Neural progenitor cell (in vitro differentiated cells): Measurements from ENCODE around the gene CTTN. TPM values are rescaled to one million over a fixed set of nuclear protein-coding genes. Genes with fewer than 3 reads are reported as not detected.

Experiments
- DNase-seq: peaks from one replicate; pipeline ENCODE4 v3.0.0-alpha.2; 2016; ENCODE audit warnings: low spot score
- H2AFZ ChIP-seq: fragments of 200-600 bp; sonication (generic); replicated peaks from 2 replicates; pipeline ENCODE4 v1.6.1; 2016; ENCODE audit warnings: antibody characterized with exemption
- H3F3A ChIP-seq: fragments of 200-600 bp; sonication (generic); 2 replicates; pipeline ENCODE4 v1.6.1; 2016; ENCODE audit warnings: antibody characterized with exemption, low read depth
- H3K27ac ChIP-seq: fragments of 200-600 bp; sonication (generic); 2 replicates; pipeline ENCODE4 v1.5.1; 2016; ENCODE audit warnings: mild to moderate bottlenecking
- H3K27me3 ChIP-seq: fragments of 200-600 bp; sonication (generic); 2 replicates; pipeline ENCODE4 v1.6.1; 2016; ENCODE audit warnings: mild to moderate bottlenecking, moderate library complexity
- H3K36me3 ChIP-seq: fragments of 200-600 bp; sonication (generic); 2 replicates; pipeline ENCODE4 v1.5.1; 2016
- H3K4me1 ChIP-seq: fragments of 200-600 bp; sonication (generic); 2 replicates; pipeline ENCODE4 v1.6.1; 2016; ENCODE audit warnings: mixed run types
- H3K4me2 ChIP-seq: fragments of 200-600 bp; sonication (generic); 2 replicates; pipeline ENCODE4 v1.6.1; 2016
- H3K4me3 ChIP-seq: fragments of 200-600 bp; sonication (generic); 2 replicates; pipeline ENCODE4 v1.5.1; 2016
- H3K79me2 ChIP-seq: fragments of 200-600 bp; sonication (generic); 2 replicates; pipeline ENCODE4 v1.6.1; 2016; ENCODE audit warnings: low read depth
- H3K9ac ChIP-seq: fragments of 200-600 bp; sonication (generic); 2 replicates; pipeline ENCODE4 v1.6.1; 2016
- H3K9me3 ChIP-seq: fragments of 200-600 bp; sonication (generic); 2 replicates; pipeline ENCODE4 v1.5.1; 2016; ENCODE audit warnings: low read depth
- H4K20me1 ChIP-seq: fragments of 200-600 bp; sonication (generic); 2 replicates; pipeline ENCODE4 v1.6.1; 2016; ENCODE audit warnings: low read depth
- H3K27ac Mint-ChIP-seq: 3 replicates; pipeline ENCODE4 v1.8.0; 2021; ENCODE audit warnings: mixed read lengths
- H3K27me3 Mint-ChIP-seq: 2 replicates; pipeline ENCODE4 v1.8.0; 2022; ENCODE audit warnings: low read depth, mild to moderate bottlenecking, inconsistent platforms, moderate library complexity, mixed read lengths; ENCODE audit not compliant: insufficient read depth
- H3K36me3 Mint-ChIP-seq: 3 replicates; pipeline ENCODE4 v1.8.0; 2021; ENCODE audit warnings: mixed read lengths
- H3K4me1 Mint-ChIP-seq: 3 replicates; pipeline ENCODE4 v1.8.0; 2021; ENCODE audit warnings: mixed read lengths
- H3K4me3 Mint-ChIP-seq: 3 replicates; pipeline ENCODE4 v1.8.0; 2021; ENCODE audit warnings: mild to moderate bottlenecking, moderate library complexity, mixed read lengths
- H3K9me3 Mint-ChIP-seq: 3 replicates; pipeline ENCODE4 v1.8.0; 2020; ENCODE audit warnings: mixed read lengths
- CTCF ChIP-seq: fragments of 200-600 bp; sonication (generic); IDR thresholded peaks from 2 replicates; pipeline ENCODE4 v1.5.1; 2017; ENCODE audit warnings: antibody characterized with exemption, mild to moderate bottlenecking
- EZH2 ChIP-seq: fragments of 200-600 bp; sonication (generic); IDR thresholded peaks from 2 replicates; pipeline ENCODE4 v1.6.1; 2017; ENCODE audit warnings: antibody characterized with exemption, mild to moderate bottlenecking, moderate library complexity
- EZH2phosphoT487 ChIP-seq: fragments of 200-600 bp; sonication (generic); IDR thresholded peaks from 2 replicates; pipeline ENCODE4 v1.6.1; 2017; ENCODE audit warnings: antibody characterized with exemption
- total RNA-seq: library from RNA; depleted of rRNA; stranded (reverse); fragments of >200 nt; gene quantifications from 2 replicates; pipeline ENCODE4 v1.2.3, GENCODE V29; 2015; ENCODE audit warnings: low replicate concordance

Gene CTTN
- total RNA-seq, 1 donor from 2014 or later, result 200 TPM

DNA sequence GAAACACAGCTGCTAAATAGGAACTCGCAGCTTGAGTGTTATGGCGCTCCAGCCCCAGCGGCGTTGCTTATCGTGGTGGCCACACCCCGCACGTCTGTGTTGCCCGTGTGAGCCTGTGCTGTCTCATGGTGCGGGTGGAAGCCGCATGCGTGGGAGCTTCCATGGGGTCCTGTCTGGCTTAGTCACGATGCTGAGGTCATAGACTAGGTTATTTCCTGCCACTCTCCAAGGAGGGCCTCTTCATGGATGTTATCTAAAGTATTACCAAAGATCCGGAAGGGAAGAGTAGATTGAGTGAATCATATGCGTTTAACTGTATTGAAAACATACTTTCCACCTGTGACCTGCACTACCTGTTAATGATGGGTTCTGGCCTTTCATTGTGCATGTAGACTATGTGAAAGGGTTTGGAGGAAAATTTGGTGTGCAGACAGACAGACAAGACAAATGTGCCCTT lies 21.7 kb downstream of the CTTN start:
- H3K36me3 ChIP-seq, result no peaks in the 10 kb centered on the region

GRCh38 chr11:70420496-70420895 lies 22.2 kb downstream of the CTTN start:
- no peaks in the 10 kb centered on the region for H3K36me3 ChIP-seq
- no peak overlapping the region for H3K9ac ChIP-seq
- no peak overlapping the region for H3K27ac Mint-ChIP-seq
- H3K4me2 ChIP-seq, result no peak overlapping the region
- peaks cover 26% of the 10 kb centered on the region for H3K36me3 Mint-ChIP-seq
- H3K9me3 ChIP-seq, result no peaks in the 10 kb centered on the region
- H3K4me1 ChIP-seq, result no peaks in the 10 kb centered on the region
- H3K27ac ChIP-seq, result no peak overlapping the region
- no peak overlapping the region for H3K4me3 Mint-ChIP-seq
- H3K9me3 Mint-ChIP-seq, result no peaks in the 10 kb centered on the region
- no peaks in the 10 kb centered on the region for H3F3A ChIP-seq
- no peak overlapping the region for H3K4me3 ChIP-seq
- TF ChIP-seq CTCF (no peak), EZH2 (no peak), EZH2phosphoT487 (no peak)
- DNase-seq, result no peak
- H4K20me1 ChIP-seq, result peaks cover 2% of the 10 kb centered on the region
- peaks cover 4% of the 10 kb centered on the region for H3K27me3 Mint-ChIP-seq
- no peaks in the 10 kb centered on the region for H3K27me3 ChIP-seq
- H3K79me2 ChIP-seq, result no peaks in the 10 kb centered on the region
- H3K4me1 Mint-ChIP-seq, result no peaks in the 10 kb centered on the region
- no peak overlapping the region for H2AFZ ChIP-seq

More for the DNA sequence above, 21.7 kb downstream of the CTTN start:
- no peak overlapping the region for H3K27ac ChIP-seq
- no peak overlapping the region for H3K4me3 Mint-ChIP-seq
- H4K20me1 ChIP-seq, result peaks cover 2% of the 10 kb centered on the region
- no peaks in the 10 kb centered on the region for H3F3A ChIP-seq
- H3K4me2 ChIP-seq, result no peak overlapping the region
- peaks cover 1% of the 10 kb centered on the region for H3K4me1 Mint-ChIP-seq
- TF ChIP-seq EZH2 (no peak), CTCF (no peak), EZH2phosphoT487 (no peak)
- DNase-seq, result no peak
- H3K9me3 ChIP-seq, result no peaks in the 10 kb centered on the region
- peaks cover 28% of the 10 kb centered on the region for H3K36me3 Mint-ChIP-seq
- no peaks in the 10 kb centered on the region for H3K27me3 ChIP-seq
- H3K4me3 ChIP-seq, result no peak overlapping the region
- H3K27me3 Mint-ChIP-seq, result peaks cover 4% of the 10 kb centered on the region
- H3K27ac Mint-ChIP-seq, result no peak overlapping the region
- no peaks in the 10 kb centered on the region for H3K9me3 Mint-ChIP-seq
- no peak overlapping the region for H2AFZ ChIP-seq
- H3K79me2 ChIP-seq, result no peaks in the 10 kb centered on the region
- H3K9ac ChIP-seq, result no peak overlapping the region
- H3K4me1 ChIP-seq, result no peaks in the 10 kb centered on the region

GRCh38 chr11:70421123-70421522 lies 22.8 kb downstream of the CTTN start:
- peaks cover 4% of the 10 kb centered on the region for H3K27me3 Mint-ChIP-seq
- TF ChIP-seq EZH2phosphoT487 (no peak), CTCF (no peak), EZH2 (no peak)
- no peak for DNase-seq
- H3K27ac ChIP-seq, result no peak overlapping the region
- H3K36me3 Mint-ChIP-seq, result peaks cover 29% of the 10 kb centered on the region
- H3K4me1 Mint-ChIP-seq, result no peaks in the 10 kb centered on the region
- H3K4me1 ChIP-seq, result no peaks in the 10 kb centered on the region
- H2AFZ ChIP-seq, result no peak overlapping the region
- H3K4me2 ChIP-seq, result no peak overlapping the region
- no peak overlapping the region for H3K27ac Mint-ChIP-seq
- no peaks in the 10 kb centered on the region for H3K9me3 ChIP-seq
- no peak overlapping the region for H3K4me3 ChIP-seq
- H3K79me2 ChIP-seq, result no peaks in the 10 kb centered on the region
- H4K20me1 ChIP-seq, result peaks cover 2% of the 10 kb centered on the region
- H3K9me3 Mint-ChIP-seq, result no peaks in the 10 kb centered on the region
- no peak overlapping the region for H3K9ac ChIP-seq
- no peaks in the 10 kb centered on the region for H3K36me3 ChIP-seq
- H3K4me3 Mint-ChIP-seq, result no peak overlapping the region
- no peaks in the 10 kb centered on the region for H3K27me3 ChIP-seq
- H3F3A ChIP-seq, result no peaks in the 10 kb centered on the region
